DOHH2 (cell line): ENCODE results near the gene C1orf53.

Source experiments
- CTCF ChIP-seq: fragments of 200-600 bp; sonication (generic); IDR thresholded peaks from one replicate; pipeline ENCODE4 v1.5.1; 2014; ENCODE audit warnings: antibody characterized with exemption, mild to moderate bottlenecking, low read depth, low read length; ENCODE audit not compliant: poor library complexity, severe bottlenecking
- EZH2phosphoT487 ChIP-seq: fragments of 200-600 bp; sonication (generic); IDR thresholded peaks from 2 replicates; pipeline ENCODE4 v1.6.1; 2017; ENCODE audit warnings: borderline replicate concordance, mild to moderate bottlenecking, antibody characterized with exemption, low read length, moderate library complexity, mixed read lengths

GRCh38 chr1:197914510-197914909, 12.1 kb downstream of the C1orf53 start:
- TF ChIP-seq CTCF (no peak), EZH2phosphoT487 (no peak)
